ENCODE results near the gene ALK.

Gene ALK

DNA sequence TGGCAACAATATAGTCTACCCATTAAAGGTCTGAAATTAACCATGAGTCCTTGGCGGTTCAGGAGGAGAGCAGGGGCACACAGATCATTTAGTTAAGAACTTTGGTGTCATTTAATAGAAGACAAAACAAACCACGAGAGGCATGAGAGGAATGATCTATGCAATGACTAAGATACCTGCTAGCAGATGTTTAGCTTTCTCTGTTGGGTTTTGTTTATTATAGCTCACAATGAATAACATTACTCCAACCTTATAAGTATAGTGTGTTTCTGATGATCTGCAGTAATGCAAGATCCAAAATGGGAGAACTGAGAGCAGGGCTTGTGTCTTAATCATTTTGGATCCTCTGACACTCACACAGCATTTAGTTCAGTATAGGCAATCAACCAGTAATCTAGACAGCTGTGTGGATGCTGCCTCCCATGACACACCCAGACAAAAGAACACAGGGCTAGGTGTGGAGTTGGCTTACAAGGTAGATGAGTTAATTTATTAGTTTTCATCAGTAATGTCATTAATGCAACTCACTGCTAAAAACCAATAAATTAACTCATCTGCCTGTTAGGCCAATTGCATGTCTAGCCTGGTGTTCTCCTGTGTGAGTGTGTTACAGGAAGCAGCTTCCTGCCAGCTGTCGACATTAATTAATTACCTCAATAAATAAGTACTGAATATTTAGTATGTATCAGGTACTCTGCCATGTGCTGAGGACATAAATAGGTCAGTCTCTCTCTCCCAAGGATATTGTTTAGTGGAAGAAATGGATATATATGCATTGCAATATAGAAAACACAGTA, 713.8 kb downstream of the ALK start:
- H3K4me1 ChIP-seq, result no peaks in the 10 kb centered on the region
- intact Hi-C loops (cut with DNase I; ENCODE audit: low total_unique reads), result no loop called here
- no peaks in the 10 kb centered on the region for H3K27me3 ChIP-seq
- no peak for DNase-seq
- H3K4me3 ChIP-seq, result no peak overlapping the region
- peaks cover 0 to 17% (median 4%) of the 10 kb centered on the region in 3 donors for H3K36me3 ChIP-seq
- H3K27ac ChIP-seq, result no peak overlapping the region
- H3K9me3 ChIP-seq, result no peaks in the 10 kb centered on the region
- TF ChIP-seq, protein P1, sequence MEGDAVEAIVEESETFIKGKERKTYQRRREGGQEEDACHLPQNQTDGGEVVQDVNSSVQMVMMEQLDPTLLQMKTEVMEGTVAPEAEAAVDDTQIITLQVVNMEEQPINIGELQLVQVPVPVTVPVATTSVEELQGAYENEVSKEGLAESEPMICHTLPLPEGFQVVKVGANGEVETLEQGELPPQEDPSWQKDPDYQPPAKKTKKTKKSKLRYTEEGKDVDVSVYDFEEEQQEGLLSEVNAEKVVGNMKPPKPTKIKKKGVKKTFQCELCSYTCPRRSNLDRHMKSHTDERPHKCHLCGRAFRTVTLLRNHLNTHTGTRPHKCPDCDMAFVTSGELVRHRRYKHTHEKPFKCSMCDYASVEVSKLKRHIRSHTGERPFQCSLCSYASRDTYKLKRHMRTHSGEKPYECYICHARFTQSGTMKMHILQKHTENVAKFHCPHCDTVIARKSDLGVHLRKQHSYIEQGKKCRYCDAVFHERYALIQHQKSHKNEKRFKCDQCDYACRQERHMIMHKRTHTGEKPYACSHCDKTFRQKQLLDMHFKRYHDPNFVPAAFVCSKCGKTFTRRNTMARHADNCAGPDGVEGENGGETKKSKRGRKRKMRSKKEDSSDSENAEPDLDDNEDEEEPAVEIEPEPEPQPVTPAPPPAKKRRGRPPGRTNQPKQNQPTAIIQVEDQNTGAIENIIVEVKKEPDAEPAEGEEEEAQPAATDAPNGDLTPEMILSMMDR (IDR thresholded peaks at IDR 0.05), result no peak

DNA sequence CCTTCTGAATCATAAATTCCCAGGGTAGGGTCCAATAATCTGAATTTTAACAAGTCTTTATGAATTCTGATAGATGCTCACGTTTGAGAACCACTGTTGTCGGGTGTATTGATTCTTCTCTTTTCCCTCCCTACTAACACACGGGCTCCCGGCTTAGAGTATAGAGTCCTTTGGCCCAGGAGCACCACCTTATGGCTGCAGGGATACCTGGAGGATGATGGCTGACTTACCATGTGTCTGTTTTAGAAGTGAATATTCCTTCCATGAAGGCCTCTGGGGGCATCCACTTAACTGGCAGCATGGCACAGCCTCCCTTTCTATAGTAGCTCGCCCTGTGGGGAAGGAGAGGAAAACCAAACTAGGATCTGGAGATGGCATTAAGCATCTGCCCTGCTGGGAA, 714.4 kb downstream of the ALK start:
- no peaks in the 10 kb centered on the region for H3K27me3 ChIP-seq
- intact Hi-C loops (cut with DNase I; ENCODE audit: low total_unique reads), result no loop called here
- no peaks in the 10 kb centered on the region for H3K9me3 ChIP-seq
- peaks cover 0 to 17% (median 4%) of the 10 kb centered on the region in 3 donors for H3K36me3 ChIP-seq
- TF ChIP-seq, protein P1 (IDR thresholded peaks at IDR 0.05), result no peak
- H3K4me3 ChIP-seq, result no peak overlapping the region
- no peak overlapping the region for H3K27ac ChIP-seq
- no peak for DNase-seq
- no peaks in the 10 kb centered on the region for H3K4me1 ChIP-seq

DNA sequence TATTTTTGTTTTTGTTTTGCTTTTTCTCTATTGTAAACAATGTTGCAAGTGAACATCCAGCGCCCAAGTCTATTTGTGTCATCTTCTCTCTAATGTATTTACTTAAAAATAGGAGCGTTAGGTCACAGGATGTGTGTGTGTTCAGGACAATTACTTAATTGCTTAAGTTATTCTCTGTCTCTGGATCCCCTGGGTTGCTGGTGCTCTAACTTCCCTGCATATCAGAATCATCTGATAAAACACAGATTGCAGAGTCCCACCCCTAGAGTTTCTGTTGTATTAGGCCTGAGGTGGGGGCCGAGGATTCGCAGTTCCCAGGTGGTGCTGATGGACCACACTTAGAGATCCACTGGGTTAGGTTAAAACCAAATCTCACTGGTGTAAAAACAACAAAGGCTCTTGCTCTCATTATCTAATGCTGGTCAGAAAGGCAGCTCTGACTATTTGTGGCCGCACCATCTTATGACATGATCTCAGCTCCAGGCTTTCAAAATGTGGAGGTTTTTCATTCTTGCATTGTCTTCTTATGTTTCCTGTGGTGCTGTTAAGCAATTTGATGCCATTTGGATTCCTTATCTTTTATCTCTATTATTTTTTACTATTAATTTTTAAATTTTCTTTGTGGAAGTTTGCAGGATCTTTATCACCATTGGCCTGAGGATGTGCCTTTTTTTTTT, 718.4 kb downstream of the ALK start:
- Histone ChIP-seq H3K9me3 (no peaks in the 10 kb centered on the region), H3K27ac (no peak overlapping the region), H3K27me3 (no peaks in the 10 kb centered on the region), H3K36me3 (peaks cover 0 to 11% (median 4%) of the 10 kb centered on the region in 3 donors), H3K4me1 (no peaks in the 10 kb centered on the region), H3K4me3 (no peak overlapping the region)
- DNase-seq, result no peak
- TF ChIP-seq, protein P1 (IDR thresholded peaks at IDR 0.05), result no peak
- intact Hi-C loops (cut with DNase I; ENCODE audit: low total_unique reads), result no loop called here

DNA sequence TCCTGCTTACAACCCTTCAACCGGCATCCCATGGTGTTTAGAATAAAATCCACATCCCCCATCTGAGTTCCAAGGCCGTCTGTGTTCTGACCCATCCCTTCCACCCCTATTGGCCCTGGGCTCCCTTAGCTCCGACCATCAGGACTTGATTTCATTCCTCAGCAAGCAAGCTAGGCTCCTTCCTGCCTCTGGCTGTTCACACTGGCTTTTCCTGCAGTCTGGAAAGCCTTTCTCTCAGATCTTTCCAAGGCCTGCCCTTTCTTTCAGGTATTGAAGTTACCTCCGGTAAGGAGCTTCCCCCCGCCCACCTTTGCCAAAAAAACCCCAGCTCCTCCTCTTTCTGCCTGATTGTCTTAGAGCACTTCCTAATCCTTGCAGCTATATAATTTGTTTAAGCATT, 719.4 kb downstream of the ALK start:
- no peaks in the 10 kb centered on the region for H3K4me1 ChIP-seq
- no peak for DNase-seq
- no peak overlapping the region for H3K27ac ChIP-seq
- no peaks in the 10 kb centered on the region for H3K27me3 ChIP-seq
- TF ChIP-seq, protein P1 (IDR thresholded peaks at IDR 0.05), result no peak
- H3K9me3 ChIP-seq, result no peaks in the 10 kb centered on the region
- H3K36me3 ChIP-seq, result peaks cover 0 to 11% (median 4%) of the 10 kb centered on the region in 3 donors
- H3K4me3 ChIP-seq, result no peak overlapping the region
- intact Hi-C loops (cut with DNase I; ENCODE audit: low total_unique reads), result no loop called here

DNA sequence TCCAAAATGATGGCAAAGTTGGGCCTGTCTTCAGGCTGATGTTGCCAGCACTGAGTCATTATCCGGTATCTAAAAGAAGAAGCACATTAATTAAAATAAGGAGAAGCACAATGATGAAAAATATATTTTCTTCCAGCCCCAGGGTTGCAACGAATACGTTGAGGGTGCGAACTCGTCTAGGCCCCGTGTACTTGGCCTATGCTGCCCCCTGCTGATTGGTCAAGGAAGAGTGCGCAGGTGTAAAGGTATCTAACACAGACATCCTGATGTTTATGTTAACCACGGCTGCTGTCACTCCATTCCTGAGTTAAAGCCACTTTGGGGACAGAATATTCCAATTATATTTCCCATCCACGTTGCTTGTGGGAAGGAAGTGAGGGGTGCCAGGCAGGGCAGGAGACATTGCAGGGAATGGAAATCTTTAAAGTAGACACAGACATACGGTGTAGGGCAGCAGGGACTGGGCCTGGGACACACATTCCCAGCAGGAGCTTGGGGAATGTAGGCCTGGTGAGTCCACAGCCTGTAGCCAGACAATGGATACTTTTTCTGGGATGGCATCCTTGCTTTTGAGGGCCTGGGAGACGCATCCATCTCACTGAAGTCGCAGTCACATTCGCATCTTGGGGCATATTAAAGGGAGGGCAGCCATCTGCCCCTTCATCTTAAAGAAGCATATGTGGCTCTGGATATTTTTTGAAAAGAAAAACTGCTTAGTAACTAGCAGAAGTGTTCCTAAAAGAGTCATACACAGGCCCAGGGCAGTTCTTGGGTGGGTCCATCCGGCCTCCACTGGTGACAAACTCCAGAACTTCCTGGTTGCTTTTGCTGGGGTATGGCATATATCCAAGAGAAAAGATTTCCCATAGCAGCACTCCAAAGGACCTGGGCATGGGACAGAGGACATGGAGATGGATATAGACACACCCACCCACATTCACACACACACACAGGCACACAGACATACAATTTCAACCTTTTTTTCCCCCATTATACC, 724.3 kb downstream of the ALK start:
- TF ChIP-seq, protein P1 (IDR thresholded peaks at IDR 0.05), result peak; percentile 77 to 81
- DNase-seq, result peak in 1 of 2 donors; percentile 51

More for the DNA sequence above, 724.3 kb downstream of the ALK start:
- Histone ChIP-seq H3K4me1 (no peaks in the 10 kb centered on the region), H3K9me3 (no peaks in the 10 kb centered on the region), H3K27ac (no peak overlapping the region), H3K36me3 (peaks cover 0 to 2% (median 0%) of the 10 kb centered on the region in 3 donors), H3K4me3 (no peak overlapping the region), H3K27me3 (no peaks in the 10 kb centered on the region)
- intact Hi-C loops (cut with DNase I; ENCODE audit: low total_unique reads), result loop anchor here (2.0 kb wide), 1 partner anchor 238 kb away; no protein-coding TSS in a partner anchor

Measured in tibial artery (tissue), 4 donors.